ENCODE results near the gene BRSK2. TPM values are rescaled to one million over a fixed set of nuclear protein-coding genes. Genes with fewer than 3 reads are reported as not detected.
A peak's percentile ranks its signal among the peaks of the same experiment; 100 is the strongest.

The BRSK2 gene
- total and polyA plus RNA-seq, 5 donors = 0.61 to 2.3 (median 2.1) TPM

DNA sequence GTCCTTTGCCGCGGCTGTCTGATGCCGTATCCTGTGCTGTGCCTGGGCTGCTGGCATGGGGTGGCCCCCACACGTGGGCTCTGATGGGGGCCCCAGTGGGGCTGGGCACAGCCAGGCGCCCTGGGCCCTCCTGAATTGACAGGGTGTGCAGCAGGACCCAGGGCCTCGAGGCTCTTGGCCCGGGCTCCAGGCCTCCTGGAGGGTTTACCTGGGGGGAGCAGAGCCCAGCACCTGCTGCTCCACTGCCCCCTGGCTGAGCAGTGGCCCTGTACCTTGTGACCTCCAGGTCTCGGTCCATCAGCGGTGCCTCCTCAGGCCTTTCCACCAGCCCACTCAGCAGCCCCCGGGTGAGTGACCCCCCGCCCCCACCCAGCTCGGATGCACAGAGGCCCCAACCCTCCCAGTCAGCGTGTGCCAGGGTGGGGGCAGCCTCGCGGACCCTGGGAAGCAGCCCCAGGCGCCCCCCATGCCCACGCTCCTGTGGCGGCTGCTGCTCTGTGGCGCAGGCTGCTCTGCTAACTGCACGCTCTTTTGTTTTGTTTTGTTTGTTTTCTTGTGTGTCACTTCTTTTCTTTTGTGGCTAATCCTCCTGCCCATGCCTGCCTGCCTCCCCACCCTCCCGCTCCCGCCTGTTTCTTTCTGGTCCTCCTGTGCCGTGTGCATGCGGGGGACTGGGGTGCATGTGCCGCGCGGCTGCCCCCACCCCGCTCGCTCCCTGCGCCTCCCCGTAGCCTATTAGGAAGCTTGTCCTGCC, 59.9 kb downstream of the BRSK2 start:
- Histone ChIP-seq H3K27ac (ENCODE audit: low read length) (no peak overlapping the region), H3K4me1 (ENCODE audit: control insufficient read depth, insufficient read depth, low read length) (no peaks in the 10 kb centered on the region), H3K4me3 (ENCODE audit: low read length) (no peak overlapping the region), H3K27me3 (ENCODE audit: control insufficient read depth, insufficient read depth) (no peaks in the 10 kb centered on the region), H3K9me3 (ENCODE audit: control insufficient read depth, low read length) (no peaks in the 10 kb centered on the region)
- ATAC-seq = no peak
- DNase-seq = no peak
- 79% methylated on average over 31 of the region's 31 CpGs for WGBS
- intact Hi-C loops (cut with DNase I) = no loop called here

DNA sequence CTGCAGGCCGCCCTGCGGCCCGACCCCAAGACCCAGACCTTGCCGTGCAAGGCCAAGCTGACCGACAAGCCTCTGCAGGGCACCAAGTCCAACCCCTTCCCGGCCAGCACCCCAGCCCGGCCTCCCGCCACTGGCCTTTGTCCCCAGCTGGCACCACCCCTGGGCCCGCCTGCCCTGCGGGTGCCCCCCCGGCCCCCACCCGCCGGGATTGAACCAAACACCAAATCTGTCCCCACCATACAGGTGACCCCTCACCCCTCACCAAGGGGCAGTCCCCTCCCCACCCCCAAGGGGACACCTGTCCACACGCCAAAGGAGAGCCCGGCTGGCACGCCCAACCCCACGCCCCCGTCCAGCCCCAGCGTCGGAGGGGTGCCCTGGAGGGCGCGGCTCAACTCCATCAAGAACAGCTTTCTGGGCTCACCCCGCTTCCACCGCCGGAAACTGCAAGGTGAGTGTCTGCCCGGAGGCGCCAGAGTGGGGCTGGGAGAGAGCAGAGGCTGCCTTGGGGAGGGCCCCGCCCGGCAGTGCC, 60.7 kb downstream of the BRSK2 start:
- Histone ChIP-seq H3K27ac (ENCODE audit: low read length) (no peak overlapping the region), H3K4me1 (ENCODE audit: control insufficient read depth, insufficient read depth, low read length) (no peaks in the 10 kb centered on the region), H3K27me3 (ENCODE audit: control insufficient read depth, insufficient read depth) (no peaks in the 10 kb centered on the region), H3K4me3 (ENCODE audit: low read length) (no peak overlapping the region), H3K9me3 (ENCODE audit: control insufficient read depth, low read length) (no peaks in the 10 kb centered on the region)
- no peak for ATAC-seq
- intact Hi-C loops (cut with DNase I) = no loop called here
- 89% methylated on average over 29 of the region's 29 CpGs for WGBS
- no peak for DNase-seq

DNA sequence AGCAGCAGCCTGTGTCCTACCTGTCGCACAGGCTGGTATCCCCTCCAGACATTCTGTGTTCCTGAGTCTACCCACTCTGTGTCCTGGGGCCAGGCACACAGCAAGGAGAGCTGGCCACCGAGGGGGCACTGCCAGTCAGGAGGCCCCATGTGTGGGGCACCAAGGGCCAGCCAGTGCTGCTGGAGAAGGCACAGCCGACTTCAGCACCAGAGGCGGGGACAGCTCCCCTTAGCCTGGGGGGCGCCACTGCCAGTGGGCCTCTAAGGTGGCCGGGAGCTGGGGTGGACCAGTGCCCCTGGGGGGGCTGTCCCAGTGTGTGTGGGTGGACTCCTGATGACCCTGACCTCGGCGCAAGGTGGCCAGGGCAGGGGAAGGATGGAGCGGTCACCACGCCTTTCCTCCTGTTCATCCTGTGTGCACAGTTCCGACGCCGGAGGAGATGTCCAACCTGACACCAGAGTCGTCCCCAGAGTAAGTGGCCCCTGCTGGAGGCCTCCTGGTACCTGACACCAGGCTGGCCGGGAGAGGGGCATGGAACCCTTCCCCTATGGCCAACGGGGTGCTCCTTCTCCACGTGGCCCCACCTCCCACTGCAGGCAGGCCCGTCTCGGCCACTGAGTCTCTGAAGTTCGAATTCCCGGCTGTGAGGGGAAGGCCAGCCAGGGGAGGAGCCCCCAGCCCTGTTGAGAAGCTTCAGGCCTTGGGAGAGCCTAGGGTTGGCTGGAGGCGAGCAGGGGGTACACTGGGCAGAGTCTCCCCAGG, 61.4 kb downstream of the BRSK2 start:
- no peak overlapping the region for H3K4me3 ChIP-seq (ENCODE audit: low read length)
- ATAC-seq (no peak), DNase-seq (no peak)
- 70% methylated on average over 22 of the region's 22 CpGs for WGBS
- no peaks in the 10 kb centered on the region for H3K9me3 ChIP-seq (ENCODE audit: control insufficient read depth, low read length)
- H3K4me1 ChIP-seq (ENCODE audit: control insufficient read depth, insufficient read depth, low read length) = no peaks in the 10 kb centered on the region
- H3K27me3 ChIP-seq (ENCODE audit: control insufficient read depth, insufficient read depth) = no peaks in the 10 kb centered on the region
- intact Hi-C loops (cut with DNase I) = no loop called here
- H3K27ac ChIP-seq (ENCODE audit: low read length) = no peak overlapping the region

DNA sequence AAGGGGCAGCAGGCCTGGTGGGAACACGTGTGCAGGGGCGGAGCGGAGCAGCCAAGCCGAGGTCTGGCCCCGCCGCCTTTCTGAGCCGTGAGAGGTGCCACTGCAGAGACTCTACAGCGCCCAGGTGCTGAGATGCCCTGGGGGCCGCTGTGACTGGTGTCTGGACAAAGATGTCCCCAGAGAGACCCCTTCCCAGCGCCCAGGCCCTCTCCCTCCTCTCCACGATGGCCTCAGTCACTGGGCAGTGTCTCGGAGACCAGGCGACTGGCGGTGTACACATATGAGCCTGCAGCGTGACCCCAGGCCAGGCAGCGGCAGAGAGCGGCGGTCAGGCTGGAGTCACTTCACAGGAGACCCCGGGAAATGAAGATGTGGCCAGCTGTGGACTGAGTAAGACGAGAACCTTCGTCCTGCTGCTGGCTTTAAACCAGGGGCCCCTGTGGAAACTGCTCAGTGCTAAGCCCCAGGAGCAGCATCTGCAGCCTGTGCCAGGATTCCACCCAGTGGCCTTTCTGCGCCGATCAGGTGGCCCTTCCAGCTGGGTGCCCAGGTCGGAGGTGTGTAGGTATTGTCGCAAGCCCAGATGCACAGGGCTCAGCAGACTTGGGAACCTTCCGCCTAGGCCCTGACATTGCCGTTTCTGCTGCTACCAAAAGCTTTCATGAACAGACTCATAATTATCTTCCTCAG, 62.2 kb downstream of the BRSK2 start:
- intact Hi-C loops (cut with DNase I) = no loop called here
- 85% methylated on average over 27 of the region's 27 CpGs for WGBS
- ATAC-seq (no peak), DNase-seq (no peak)
- no peaks in the 10 kb centered on the region for H3K4me1 ChIP-seq (ENCODE audit: control insufficient read depth, insufficient read depth, low read length)
- H3K9me3 ChIP-seq (ENCODE audit: control insufficient read depth, low read length) = no peaks in the 10 kb centered on the region
- no peak overlapping the region for H3K4me3 ChIP-seq (ENCODE audit: low read length)
- H3K27me3 ChIP-seq (ENCODE audit: control insufficient read depth, insufficient read depth) = no peaks in the 10 kb centered on the region
- no peak overlapping the region for H3K27ac ChIP-seq (ENCODE audit: low read length)

DNA sequence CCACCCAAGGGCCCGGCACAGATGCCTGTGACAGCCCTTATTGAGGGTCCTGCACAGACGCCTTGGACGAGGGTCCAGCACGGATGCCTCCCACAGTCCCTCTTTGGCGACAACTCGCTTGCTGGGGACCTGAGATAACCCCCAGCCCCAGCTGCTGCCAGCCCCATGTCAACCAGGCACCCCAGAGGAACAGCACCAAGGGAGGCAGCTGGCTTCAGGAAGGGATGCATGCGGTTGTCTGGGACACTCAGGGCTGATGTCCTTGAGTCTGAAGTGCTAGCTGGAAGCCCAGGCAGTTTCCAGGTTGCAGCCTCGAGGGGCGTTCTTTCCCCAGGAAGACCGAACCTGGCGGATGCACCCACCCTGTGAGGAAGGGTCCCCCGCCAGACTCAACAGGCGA, 63.0 kb downstream of the BRSK2 start:
- Histone ChIP-seq H3K4me1 (ENCODE audit: control insufficient read depth, insufficient read depth, low read length) (no peaks in the 10 kb centered on the region), H3K27me3 (ENCODE audit: control insufficient read depth, insufficient read depth) (no peaks in the 10 kb centered on the region), H3K4me3 (ENCODE audit: low read length) (no peak overlapping the region), H3K9me3 (ENCODE audit: control insufficient read depth, low read length) (no peaks in the 10 kb centered on the region), H3K27ac (ENCODE audit: low read length) (no peak overlapping the region)
- 43% methylated on average over 13 of the region's 13 CpGs for WGBS
- intact Hi-C loops (cut with DNase I) = no loop called here
- peak in 1 of 3 donors; percentile 57 for DNase-seq
- no peak for ATAC-seq

DNA sequence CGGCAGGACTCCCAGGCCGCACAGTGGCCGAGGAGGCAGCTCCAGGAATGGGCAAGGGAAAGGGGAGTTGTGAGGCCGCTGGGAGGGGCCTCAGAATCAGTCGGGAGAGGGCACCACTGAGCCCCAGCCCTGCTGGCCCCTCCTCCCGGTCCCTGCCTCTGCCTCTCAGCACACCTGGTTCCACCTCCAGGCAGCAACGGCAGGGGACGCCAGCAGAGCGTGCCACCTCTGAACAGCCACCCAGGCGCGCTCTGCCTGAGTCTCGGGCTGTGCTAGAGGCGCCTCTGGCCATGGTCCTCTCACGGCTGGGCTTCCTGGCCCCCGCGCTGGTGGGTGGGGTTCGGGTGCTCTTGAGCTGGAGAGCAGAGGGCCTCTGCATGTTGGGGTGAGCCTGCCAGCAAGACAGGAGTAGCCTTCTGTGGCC, 63.9 kb downstream of the BRSK2 start:
- Histone ChIP-seq H3K27me3 (ENCODE audit: control insufficient read depth, insufficient read depth) (no peaks in the 10 kb centered on the region), H3K27ac (ENCODE audit: low read length) (no peak overlapping the region), H3K4me3 (ENCODE audit: low read length) (no peak overlapping the region), H3K4me1 (ENCODE audit: control insufficient read depth, insufficient read depth, low read length) (no peaks in the 10 kb centered on the region), H3K9me3 (ENCODE audit: control insufficient read depth, low read length) (no peaks in the 10 kb centered on the region)
- 24% methylated on average over 17 of the region's 17 CpGs for WGBS
- DNase-seq (peak in 1 of 3 donors; percentile 64), ATAC-seq (no peak)
- intact Hi-C loops (cut with DNase I) = no loop called here

DNA sequence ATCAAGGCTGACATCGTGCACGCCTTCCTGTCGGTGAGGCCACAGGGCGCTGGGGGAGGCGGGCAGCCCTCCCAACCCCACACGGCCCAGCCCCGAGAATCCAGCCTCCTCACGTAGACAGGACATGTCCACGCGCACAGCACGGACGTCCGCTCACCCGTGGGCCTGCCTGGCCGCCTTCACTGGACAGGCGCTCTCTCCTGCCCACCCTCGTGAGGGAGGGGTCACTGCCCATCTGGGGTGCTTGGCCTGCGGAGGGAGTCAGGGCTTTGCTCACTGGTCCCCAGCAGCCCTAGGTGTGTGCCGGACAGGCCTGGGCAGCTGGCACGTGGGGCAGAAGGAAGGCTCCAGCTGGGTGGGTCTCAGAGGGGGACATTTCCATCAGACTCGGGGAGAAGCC, 64.8 kb downstream of the BRSK2 start:
- WGBS = 71% methylated on average over 21 of the region's 21 CpGs
- intact Hi-C loops (cut with DNase I) = no loop called here
- ATAC-seq = no peak

DNA sequence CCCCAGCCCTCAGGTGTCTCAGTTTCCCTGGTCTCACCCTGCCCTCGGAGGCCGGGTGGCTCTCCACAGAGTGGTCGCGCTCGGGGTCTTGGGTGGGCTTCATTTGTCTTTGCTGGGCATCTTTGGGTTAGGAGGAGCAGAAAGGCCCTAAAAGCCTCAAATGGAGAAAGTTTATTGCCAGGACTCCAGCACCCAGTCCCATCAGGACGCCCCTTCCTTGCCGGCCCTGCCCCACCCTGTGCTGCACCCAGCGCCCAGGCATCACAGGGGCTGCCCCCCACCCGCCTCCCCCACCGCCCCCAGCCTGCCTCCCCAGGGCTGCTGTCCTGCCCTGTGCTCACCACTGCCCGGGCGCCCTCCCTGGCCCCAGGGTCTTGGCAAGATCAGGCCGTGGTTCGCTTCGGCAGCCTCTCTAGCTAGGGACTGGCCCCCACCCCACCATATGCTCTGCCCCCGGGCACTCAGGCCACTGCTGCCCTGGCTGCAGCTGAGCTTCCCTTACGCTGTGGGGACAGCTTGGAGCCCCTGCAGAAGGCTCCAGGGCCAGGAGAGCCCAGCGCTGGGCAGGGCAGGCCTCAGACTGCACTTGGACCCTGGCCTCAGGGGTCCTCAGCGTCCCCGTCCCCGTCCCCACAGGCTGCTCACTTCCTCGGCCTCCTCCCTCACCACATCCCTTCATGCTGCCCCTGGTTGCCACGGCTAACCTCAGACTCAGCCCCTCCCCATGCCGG, 65.5 kb downstream of the BRSK2 start:
- Histone ChIP-seq H3K4me3 (ENCODE audit: low read length) (no peak overlapping the region), H3K27ac (ENCODE audit: low read length) (no peak overlapping the region), H3K27me3 (ENCODE audit: control insufficient read depth, insufficient read depth) (no peaks in the 10 kb centered on the region), H3K4me1 (ENCODE audit: control insufficient read depth, insufficient read depth, low read length) (no peaks in the 10 kb centered on the region), H3K9me3 (ENCODE audit: control insufficient read depth, low read length) (no peaks in the 10 kb centered on the region)
- intact Hi-C loops (cut with DNase I) = no loop called here
- DNase-seq (peak in 1 of 3 donors; percentile 49), ATAC-seq (no peak)
- 71% methylated on average over 24 of the region's 24 CpGs for WGBS

More for the DNA sequence above, 64.8 kb downstream of the BRSK2 start:
- H3K4me3 ChIP-seq (ENCODE audit: low read length) = no peak overlapping the region
- no peak overlapping the region for H3K27ac ChIP-seq (ENCODE audit: low read length)
- H3K9me3 ChIP-seq (ENCODE audit: control insufficient read depth, low read length) = no peaks in the 10 kb centered on the region
- H3K27me3 ChIP-seq (ENCODE audit: control insufficient read depth, insufficient read depth) = no peaks in the 10 kb centered on the region
- H3K4me1 ChIP-seq (ENCODE audit: control insufficient read depth, insufficient read depth, low read length) = no peaks in the 10 kb centered on the region
- peak in 1 of 3 donors; percentile 46 for DNase-seq

DNA sequence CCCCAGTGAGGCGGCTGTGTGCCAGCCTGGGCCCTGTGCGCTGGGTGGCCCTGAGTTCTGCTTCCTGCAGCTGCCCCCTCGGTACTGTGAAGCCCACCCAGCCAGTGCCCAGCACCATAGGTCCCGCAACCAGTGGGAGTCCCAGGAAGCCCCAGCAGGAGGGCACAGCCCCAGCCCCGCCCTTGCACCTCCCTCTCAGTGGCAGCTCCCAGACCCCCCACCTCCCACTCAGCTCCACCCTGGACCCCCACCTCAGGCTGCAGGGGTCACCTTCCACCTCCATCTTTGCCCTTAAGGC, 66.0 kb downstream of the BRSK2 start:
- Histone ChIP-seq H3K4me3 (ENCODE audit: low read length) (no peak overlapping the region), H3K27me3 (ENCODE audit: control insufficient read depth, insufficient read depth) (no peaks in the 10 kb centered on the region), H3K9me3 (ENCODE audit: control insufficient read depth, low read length) (no peaks in the 10 kb centered on the region), H3K4me1 (ENCODE audit: control insufficient read depth, insufficient read depth, low read length) (no peaks in the 10 kb centered on the region), H3K27ac (ENCODE audit: low read length) (no peak overlapping the region)
- DNase-seq (peak in 1 of 3 donors; percentile 60), ATAC-seq (no peak)
- intact Hi-C loops (cut with DNase I) = no loop called here
- 70% methylated on average over 5 of the region's 5 CpGs for WGBS

DNA sequence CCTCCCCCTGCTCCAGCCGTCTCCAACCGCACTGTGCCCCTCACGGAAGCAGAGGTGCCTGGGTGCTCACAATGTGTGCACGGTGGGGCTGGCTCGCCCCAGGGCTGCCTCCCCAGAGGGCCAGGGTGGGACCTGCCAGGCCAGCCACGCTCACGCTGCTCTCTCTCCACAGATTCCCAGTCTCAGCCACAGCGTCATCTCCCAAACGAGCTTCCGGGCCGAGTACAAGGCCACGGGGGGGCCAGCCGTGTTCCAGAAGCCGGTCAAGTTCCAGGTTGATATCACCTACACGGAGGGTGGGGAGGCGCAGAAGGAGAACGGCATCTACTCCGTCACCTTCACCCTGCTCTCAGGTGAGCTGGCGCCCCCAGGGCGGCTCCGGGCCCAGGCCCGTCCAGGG, 66.4 kb downstream of the BRSK2 start:
- no peaks in the 10 kb centered on the region for H3K27me3 ChIP-seq (ENCODE audit: control insufficient read depth, insufficient read depth)
- ATAC-seq = no peak
- DNase-seq = peak in 1 of 3 donors; percentile 44
- H3K4me1 ChIP-seq (ENCODE audit: control insufficient read depth, insufficient read depth, low read length) = no peaks in the 10 kb centered on the region
- H3K27ac ChIP-seq (ENCODE audit: low read length) = no peak overlapping the region
- no peak overlapping the region for H3K4me3 ChIP-seq (ENCODE audit: low read length)
- H3K9me3 ChIP-seq (ENCODE audit: control insufficient read depth, low read length) = no peaks in the 10 kb centered on the region
- WGBS = 70% methylated on average over 22 of the region's 22 CpGs
- intact Hi-C loops (cut with DNase I) = no loop called here

Data from right cardiac atrium (tissue), 5 donors.